GM19397 (cell line): ENCODE data around the gene FMNL2.

Source experiments
- ATAC-seq: cut with Tn5 transposase; IDR thresholded peaks from one replicate; pipeline ENCODE4 v1.9.1; 2021; ENCODE audit warnings: mild to moderate bottlenecking, moderate library complexity; ENCODE audit not compliant: unreplicated experiment

Gene FMNL2

DNA sequence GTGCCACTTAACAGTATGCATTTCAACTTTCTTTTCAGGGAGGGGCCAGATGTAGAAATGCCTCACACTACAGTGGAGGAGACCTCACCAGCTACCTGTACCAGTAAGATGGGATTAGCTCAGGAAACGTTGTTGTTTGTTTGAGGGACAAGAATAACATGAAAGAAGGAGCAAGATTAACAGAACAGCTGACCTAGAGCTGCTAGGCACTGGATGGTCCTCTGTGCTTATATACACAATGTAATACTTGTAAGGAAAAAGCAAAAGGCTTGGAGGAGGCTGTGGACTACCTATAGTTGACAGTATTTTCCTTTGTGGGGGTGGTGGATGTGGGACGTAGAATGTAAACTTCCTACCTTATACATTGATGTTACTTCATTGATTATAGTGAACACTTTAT, 154.4 kb downstream of the FMNL2 start:
- ATAC-seq = no peak

DNA sequence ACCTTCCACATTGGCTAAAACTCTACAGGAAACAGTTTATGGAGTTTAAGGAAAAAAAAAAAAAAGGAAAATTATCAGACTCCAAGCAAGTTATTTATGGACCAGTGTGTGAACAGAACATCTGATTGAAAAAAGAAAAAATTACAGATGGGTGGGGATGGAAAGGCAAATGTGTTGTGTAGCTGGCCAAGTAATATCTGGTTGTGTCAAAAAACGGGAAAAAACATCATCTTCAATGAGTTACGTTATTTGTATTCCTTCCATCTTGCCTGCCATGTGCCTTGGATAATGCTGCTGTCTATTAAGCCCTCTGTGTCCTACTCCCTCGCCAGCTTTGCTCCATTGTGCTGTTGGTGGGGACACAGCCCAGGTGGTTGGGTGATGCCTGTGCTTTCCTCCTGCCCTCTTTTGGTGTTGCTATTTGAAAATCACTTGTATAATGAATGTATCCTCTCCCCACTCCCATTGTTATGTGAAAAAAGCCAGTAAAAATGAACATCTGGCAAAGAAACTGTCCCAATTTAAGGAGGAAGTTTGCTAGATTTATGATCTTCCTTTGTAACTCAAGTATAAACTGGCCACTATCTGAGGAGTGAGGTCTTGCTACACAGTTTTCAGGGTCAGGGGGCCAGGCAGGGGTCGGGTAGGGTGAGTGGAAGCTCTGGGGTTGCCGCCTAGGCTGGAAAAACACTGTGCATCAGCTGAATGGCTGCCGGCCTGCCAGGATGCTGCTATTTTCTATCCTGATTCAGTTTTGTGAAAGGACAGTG, 155.9 kb downstream of the FMNL2 start:
- ATAC-seq = no peak

DNA sequence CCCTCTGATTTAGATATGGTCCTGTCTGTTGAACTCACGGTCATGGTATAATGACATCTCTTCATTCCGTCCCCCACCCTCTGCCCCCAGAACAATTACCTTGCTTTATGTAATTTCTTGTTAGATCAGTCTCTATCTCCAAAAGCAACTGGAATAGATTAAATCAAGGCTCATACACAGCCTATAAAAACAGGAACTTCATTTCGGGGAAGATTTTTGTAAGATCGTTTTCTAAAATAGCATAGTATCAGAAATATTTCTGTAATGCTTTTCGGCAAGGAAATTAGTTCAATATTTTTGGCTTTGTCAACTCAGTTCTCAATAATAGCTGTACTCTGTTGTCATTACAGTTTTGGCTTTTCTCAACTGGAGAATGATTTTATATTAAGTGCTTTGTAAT, 157.2 kb downstream of the FMNL2 start:
- no peak for ATAC-seq

DNA sequence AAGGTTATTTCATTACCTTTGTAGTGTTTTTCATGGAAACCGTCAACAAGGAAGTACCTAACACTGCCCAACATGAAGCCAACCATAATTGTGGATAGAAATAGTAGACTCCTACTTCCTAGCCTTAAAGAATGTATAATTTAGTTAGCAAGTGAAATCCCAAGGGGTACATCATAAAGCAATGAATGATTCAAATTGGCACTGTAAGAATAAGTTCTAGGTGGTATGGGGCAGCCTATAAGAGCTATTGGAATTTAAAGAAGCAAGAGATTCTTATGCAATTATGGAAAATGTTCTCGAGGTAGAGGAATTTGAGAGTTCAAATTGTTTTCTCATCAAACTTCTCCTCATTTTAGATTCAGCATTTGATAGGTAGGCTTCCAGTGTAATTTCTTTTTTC, 157.9 kb downstream of the FMNL2 start:
- ATAC-seq = no peak

DNA sequence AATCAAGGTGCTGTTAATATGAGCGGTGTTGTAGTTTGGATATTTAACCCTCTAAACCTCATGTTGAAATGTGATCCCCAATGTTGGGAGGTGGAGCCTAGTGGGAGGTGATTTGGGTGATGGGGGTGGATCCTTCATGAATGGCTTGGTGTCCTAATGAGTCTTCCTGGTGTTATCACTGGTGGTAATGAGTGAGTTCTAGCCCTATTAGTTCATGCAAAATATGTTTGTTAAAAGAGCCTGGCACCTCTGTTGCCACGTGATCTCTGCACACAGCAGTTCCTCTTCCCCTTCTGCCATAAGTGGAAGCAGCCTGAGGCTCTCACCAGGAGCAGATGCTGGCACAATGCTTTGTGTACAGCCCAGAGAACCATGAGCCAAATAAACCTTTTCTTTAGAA, 158.4 kb downstream of the FMNL2 start:
- no peak for ATAC-seq

DNA sequence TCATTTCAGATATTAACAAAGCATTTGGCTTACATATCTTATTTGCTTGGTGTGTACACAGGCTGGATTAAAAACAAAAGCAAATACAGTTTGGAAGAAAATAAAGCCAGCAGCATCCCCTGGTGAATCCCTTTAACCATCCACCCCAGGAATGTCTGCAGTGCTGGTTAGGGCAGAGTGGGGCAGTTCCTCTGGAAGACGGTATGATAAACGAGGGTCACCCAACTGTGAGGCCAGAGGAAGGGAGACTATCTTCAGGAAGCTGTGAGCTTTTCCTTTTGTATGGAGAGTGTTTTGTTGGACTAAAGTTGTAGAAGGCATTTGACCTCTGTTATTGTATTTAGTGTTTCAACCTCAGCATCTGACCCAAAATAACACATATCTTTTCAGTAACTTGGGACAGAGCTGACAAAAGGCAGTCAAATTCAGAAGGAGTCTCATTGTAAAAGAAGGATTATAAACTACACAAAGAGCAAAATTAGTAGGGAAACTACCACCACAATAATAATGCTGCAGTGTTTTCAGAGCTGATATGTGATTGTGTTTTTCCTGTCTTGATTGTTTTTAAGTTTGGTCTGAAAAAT, 159.1 kb downstream of the FMNL2 start:
- no peak for ATAC-seq

DNA sequence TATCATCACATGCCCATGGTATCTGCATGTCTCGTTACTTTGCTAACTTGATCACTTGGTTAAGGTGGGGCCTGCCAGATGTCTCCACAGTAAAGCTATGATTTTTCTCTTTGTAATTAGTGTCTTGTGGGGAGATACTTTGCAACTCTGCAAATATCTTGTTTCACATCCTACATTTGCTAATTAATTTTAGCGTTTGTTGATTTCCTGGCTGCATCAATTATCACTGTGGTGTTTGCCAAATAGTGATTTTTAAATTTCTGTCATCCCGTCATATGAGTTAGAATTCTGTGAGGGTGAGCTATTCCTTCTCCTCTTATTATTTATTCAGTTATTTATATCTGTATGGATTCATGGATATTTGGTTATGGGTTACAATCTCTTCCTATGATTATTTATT, 161.4 kb downstream of the FMNL2 start:
- no peak for ATAC-seq

DNA sequence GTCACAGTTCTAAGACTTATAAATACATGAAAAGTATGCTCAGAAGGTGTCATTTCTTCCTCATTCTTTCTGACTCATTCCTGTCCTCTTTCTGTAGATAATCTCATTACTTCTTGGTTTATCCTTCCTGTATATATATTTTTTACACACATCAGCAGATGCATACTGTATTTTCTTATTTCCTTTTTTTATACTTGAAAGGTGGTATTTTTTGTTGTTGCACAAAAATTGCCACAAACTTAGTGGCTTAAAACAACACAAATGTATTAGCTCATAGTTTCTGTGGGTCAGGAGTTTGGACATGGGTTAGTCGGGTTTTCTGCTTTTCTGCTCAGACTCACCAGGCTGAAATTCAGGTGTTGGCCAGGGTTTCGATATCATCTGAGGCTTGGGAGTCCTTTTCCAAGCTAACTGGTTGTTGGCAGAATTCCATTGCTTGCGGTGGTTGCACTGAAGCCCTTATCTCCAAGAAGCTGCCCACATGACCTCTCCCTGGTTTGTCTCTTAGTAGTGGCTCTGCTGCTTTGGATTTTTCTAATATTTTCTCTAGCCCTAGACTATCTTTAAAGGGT, 162.6 kb downstream of the FMNL2 start:
- no peak for ATAC-seq

DNA sequence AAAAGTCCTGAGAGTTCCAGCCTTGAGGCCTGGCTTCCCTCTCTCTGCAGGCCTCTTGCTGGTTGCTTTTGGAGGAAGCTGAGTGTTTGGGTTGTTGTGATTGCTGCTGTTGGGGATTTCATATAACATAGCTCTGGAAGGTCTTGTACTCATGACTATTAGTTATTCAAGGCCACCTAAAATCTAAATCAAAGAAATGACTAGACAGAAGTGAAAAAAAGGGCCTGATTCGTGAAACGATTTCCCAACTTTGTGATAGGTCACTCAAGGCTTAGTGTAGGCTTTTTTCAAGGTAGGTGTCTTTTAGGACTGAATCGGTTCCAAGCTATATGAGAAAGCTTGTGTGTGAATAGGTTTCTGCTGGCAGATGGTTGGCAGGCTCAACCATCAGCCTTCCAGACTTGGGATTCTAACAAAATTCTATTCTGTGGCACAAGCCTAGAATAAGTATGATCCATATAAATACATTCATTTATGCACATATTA, 164.4 kb downstream of the FMNL2 start:
- ATAC-seq = no peak

DNA sequence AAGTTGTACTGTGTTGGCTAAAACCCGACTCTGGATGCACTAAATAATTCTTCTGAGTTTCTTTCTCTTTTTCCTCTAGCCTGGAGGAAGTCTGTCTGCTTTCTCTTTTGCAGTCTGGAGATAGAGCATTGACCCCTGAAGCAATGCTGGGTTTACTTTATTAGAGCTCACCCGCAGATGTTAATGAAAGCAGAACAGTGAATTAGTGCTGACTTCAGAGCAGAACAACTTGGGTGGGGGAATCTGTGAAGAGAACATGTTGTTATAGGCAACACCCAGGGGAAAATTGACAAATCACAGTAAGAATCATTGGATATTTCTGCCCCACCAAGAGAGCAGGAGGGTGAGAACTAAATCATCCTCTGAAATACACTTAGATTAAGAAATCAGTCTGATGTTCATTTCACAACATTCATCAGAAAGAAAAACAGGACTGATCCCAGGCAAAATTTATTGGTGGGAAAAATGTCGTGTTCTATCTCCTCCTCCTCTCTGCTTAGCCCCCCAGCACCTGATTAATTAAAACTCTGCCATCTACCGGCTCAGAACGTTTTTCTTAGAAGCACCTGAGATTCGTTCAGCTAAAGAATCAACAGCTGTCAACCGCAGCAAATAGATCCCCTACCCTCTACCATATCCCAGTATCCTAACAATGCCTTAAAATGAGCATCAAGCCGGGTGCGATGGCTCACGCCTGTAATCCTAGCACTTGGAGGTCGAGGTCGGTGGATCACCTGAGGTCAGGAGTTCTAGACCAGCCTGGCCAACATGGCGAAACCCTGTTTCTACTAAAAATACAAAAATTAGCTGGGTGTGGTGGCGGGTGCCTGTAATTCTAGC, 165.1 kb downstream of the FMNL2 start:
- no peak for ATAC-seq

DNA sequence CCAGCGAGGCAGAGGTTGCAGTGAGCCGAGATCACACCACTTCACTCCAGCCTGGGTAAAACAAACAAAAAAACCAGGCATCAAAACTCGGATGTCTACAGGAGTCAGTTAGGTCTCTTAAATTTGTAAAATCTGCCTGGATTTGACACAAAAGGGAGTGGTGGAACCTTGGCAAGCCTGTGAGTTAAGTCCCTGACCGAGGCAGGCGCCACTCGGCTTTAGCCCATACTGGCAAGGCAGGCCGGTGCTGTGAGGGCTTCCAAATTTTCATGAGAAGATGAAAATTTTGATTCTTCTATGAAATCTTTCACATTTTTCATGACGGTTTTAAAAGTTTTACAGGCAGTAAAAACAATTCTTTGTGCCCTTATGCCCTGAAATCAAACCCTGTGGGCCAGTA, 165.8 kb downstream of the FMNL2 start:
- no peak for ATAC-seq

DNA sequence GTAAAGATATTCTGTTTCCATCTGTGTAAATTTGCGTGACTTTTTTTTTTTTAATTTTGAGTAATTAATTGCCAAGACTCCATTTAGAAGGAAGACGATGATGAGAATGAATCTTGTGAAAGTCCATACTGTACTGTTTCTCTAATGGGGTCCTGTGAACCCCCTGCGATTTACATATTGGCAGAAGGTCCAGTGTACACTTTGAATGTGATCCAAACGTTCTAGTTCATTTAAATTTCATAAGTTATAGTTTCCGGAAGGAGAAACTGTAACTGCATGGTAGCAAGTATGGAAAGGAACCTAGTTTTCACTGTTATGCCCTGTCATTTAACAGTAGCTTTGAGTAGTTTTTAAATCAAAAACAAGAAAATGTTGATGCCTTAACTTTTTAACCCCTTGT, 166.7 kb downstream of the FMNL2 start:
- no peak for ATAC-seq

DNA sequence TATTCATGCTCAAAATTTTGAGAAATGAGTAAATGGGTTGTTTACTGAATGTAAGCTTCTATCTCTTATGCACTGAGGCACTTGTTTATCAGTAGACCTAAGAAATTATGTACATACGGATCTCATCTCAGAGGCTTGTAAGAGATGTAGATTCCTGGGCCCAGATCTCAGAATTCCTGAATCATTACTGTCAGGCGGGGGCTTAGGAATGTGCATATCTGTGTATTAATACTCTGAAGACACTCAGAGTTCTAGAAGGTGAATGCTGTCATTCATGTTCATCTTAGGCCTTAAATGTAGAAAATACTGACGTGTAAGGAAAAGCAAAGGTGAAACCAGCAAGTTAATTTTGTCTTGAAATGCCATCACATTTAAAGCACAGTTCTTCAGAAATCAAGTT, 169.6 kb downstream of the FMNL2 start:
- no peak for ATAC-seq

DNA sequence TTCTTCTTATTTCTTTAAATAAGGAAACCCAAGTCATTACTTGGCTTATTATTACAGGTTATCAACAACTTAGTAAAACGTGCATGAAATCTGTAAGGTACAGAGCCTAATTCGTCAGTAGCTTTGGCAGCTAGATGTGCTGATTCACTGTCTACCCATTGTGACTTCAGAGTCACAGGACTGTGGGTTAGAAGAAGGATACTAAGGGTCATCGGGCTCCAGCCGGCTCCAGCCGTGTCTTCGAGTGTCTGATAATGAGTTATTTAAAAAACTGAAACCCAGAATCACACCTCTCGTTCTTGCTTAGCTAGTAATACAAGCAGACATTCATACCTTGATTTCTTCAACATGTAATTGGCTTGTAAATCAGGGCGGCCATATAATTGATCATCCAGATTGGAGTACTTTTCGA, 170.5 kb downstream of the FMNL2 start:
- no peak for ATAC-seq

DNA sequence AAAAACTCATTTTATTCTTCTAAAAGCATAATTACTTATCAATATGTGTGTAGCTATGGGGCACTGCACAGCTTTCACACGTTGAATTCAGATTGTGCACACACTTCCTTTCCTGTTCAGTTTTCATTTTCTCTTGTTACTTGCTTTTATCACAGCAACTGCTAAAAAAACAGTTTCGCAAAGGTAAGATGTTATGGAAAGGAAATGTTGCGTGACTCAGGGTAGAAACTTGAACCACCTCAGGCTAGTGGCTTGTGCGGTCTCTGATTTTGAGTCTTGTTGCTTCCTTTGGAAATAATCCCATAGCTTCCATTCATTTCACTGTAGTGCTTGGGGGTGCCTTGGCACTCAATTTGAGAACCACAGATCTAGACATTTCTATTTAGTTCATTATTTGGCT, 171.9 kb downstream of the FMNL2 start:
- no peak for ATAC-seq

DNA sequence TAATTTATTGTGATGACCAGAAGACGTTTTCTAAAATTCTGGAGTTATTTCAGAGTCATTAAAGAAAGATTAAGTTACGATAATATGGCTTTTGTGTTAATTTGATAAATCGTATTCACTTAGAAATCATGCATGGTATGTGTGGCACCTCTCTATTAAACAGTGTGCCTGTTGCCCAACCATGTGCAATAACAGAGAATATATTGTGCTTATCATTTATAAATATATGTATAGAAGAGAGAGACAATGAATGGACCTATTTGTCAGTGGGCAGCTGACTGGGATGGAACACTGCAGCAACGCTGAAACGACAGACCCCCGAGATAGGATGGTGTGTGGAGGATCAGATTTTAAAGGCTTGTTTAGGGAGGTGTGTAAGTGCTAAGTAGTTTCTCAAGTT, 172.9 kb downstream of the FMNL2 start:
- no peak for ATAC-seq

DNA sequence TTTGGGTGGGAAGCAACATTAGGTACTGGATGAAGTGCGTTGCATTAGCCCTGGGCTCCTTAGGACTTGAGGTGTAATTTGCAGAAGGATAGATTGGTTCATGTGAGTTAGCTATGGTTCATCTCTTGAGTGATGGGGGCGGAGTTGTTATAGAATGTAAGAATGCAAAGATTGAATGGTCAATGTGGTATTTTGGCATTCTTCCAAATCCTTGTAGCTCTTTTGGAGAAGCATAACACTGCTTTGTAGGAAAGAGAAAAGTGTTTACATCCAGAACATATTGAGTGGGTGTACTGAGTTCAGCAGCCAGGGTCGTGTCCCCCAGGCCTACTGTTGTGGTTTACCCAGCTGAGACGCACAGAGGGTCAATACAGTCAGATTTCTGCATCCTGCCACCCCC, 173.5 kb downstream of the FMNL2 start:
- ATAC-seq = no peak

DNA sequence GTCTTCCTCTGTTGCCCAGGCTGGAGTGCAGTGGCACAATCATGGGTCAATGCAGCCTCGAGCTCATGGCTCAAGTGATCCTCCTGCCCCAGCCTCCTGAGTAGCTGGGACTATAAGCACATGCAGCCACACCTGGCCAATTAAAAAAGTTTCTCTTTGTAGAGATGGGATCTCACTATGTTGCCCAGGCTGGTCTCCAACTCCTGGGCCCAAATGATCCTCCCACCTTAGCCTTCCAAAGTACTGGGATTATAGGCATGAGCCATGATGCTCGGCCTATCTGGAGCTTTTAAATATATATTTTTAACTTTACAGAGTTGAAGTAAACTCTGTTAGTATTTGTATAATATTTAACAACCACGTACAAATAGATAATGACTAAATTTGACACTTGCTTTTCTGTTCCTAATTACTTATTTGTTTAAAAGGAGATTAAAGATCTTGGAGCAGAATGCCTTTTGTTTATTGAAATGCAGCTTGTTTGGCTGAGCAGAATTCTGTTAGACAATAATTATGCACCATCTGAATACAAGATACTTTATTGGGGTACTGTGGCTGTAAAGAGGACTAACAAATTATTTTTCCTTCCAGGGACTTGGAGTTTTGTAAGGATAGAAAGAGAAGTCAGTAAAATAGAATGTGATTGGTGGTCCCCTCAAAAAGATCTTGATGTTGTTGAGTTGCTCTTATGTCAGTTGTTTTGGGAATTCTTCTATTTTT, 175.0 kb downstream of the FMNL2 start:
- no peak for ATAC-seq

DNA sequence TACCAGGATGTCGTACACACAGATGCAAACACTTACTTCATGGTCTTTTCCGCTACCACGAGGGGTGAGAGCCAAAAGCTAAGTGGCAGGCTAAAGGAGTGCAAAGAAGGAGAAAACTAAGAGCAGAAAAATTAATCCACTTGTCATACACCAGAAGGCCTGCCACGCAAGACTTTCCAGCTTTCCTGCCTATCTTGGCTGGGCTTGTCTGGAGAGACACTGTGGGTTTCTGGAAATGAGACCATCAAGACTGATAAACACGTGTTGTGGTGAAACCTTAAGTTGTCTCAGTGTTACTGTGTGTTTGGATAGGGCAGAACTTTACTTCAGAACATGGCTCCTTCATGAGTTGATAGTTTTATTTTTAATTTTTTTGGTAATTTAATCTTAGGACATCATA, 175.6 kb downstream of the FMNL2 start:
- ATAC-seq = no peak

DNA sequence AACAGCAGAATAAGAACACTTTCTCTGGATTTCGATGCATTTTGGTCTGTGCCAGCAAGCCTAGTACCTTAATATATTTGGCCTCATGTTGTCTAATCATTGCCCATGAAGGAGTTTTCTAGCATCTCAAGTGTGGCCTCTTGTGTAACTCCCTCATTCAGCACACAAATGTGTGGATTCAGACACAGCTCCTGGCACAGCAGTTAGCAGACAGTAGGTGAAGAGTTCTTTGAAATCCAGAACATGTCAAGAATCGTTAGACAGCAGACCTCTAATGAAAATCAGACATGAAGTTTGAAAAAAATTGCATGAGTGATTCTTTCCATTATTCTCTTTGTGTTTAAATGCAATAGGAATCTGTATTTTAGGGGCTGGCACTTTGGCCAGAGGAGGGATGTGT, 177.0 kb downstream of the FMNL2 start:
- ATAC-seq = no peak

DNA sequence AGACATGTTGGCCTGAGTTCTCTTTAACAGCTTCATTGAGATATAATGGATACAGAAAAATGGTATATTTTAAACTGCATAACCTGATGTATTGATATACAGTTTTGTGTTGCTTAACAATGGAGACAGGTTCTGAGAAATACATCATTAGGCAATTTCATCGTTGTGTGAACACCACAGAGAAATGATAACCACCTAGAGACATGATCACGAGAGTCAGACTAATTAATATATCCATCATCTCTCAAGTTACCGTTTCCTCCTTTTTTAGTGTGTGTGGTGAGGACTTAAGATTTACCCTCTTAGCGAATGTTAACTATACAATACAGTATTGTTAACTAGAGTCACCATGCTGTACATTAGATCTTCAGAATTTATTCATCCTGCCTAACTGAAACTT, 178.1 kb downstream of the FMNL2 start:
- ATAC-seq = no peak
